Right atrium auricular region (tissue), 2 donors: ENCODE results near the gene ACAP2. TPM values are rescaled to one million over a fixed set of nuclear protein-coding genes. Genes with fewer than 3 reads are reported as not detected.

ENCODE experiments used
- DNase-seq: peaks from one replicate; pipeline ENCODE4 v3.0.0-alpha.2; 2019; ENCODE audit warnings: low spot score
- H3K27ac ChIP-seq, 2 donors: fragments of 200-600 bp; sonication (generic); 1 replicate in 1 of 2; 2 replicates in 1 of 2; pipeline ENCODE4 v1.5.1; 2016 to 2019
- H3K27me3 ChIP-seq, 2 donors: fragments of 200-600 bp; sonication (generic); one replicate each; pipeline versions ENCODE4 v1.5.1 to v1.6.0; 2017 to 2019
- H3K36me3 ChIP-seq: fragments of 200-600 bp; sonication (generic); one replicate; pipeline ENCODE4 v1.5.1; 2016
- H3K4me1 ChIP-seq, 2 donors: fragments of 200-600 bp; sonication (generic); one replicate each; pipeline versions ENCODE4 v1.5.1 to v1.6.0; 2017 to 2019
- H3K4me3 ChIP-seq, 2 donors: fragments of 200-600 bp; sonication (generic); 1 replicate in 1 of 2; 2 replicates in 1 of 2; pipeline ENCODE4 v1.5.1; 2017 to 2019; ENCODE audit warnings: mild to moderate bottlenecking in 1 of 2, moderate library complexity in 1 of 2
- H3K9me3 ChIP-seq, 2 donors: fragments of 200-600 bp; sonication (generic); one replicate each; pipeline ENCODE4 v1.5.1; 2019
- total RNA-seq, 2 donors: library from RNA; depleted of rRNA; stranded (reverse); fragments of >200 nt; gene quantifications; one replicate each; pipeline ENCODE4 v1.1.0, GENCODE V29; 2016
- TF ChIP-seq, protein P1 (sequence below), 2 donors: fragments of 200-600 bp; sonication (generic); IDR thresholded peaks; one replicate each; pipeline ENCODE4 v1.5.1; 2019; ENCODE audit warnings: antibody characterized with exemption in 2 of 2

The ACAP2 gene
- total RNA-seq, 2 donors from 2014 or later: 17.8 to 18.9 TPM

DNA sequence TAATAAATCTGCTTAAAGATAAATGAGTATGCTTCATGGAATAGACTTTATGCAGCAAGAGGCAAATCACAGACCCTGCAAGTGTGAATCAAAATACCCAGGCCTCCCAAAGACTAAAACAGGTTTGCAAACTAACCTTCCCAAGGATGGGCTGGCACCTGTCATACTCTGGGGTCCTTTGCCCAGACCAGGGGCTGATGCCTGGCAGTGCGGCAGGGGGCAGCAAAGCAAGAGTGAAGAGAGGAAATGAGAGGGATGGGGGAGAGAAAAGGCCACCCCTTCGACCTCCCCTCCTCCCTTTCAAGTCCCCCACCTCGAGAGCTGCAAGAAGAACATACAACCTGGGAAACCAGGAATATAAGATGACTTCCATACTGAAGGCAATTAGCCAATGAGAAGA is 203.7 kb downstream of the ACAP2 start:
- H3K9me3 ChIP-seq: no peaks in the 10 kb centered on the region
- H3K27me3 ChIP-seq: no peaks in the 10 kb centered on the region
- H3K27ac ChIP-seq: no peak overlapping the region
- no peak overlapping the region for H3K4me3 ChIP-seq
- no peaks in the 10 kb centered on the region for H3K36me3 ChIP-seq
- H3K4me1 ChIP-seq: peaks cover 0 to 40% of the 10 kb centered on the region in 2 donors
- DNase-seq: no peak
- TF ChIP-seq, protein P1, sequence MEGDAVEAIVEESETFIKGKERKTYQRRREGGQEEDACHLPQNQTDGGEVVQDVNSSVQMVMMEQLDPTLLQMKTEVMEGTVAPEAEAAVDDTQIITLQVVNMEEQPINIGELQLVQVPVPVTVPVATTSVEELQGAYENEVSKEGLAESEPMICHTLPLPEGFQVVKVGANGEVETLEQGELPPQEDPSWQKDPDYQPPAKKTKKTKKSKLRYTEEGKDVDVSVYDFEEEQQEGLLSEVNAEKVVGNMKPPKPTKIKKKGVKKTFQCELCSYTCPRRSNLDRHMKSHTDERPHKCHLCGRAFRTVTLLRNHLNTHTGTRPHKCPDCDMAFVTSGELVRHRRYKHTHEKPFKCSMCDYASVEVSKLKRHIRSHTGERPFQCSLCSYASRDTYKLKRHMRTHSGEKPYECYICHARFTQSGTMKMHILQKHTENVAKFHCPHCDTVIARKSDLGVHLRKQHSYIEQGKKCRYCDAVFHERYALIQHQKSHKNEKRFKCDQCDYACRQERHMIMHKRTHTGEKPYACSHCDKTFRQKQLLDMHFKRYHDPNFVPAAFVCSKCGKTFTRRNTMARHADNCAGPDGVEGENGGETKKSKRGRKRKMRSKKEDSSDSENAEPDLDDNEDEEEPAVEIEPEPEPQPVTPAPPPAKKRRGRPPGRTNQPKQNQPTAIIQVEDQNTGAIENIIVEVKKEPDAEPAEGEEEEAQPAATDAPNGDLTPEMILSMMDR (IDR thresholded peaks at IDR 0.05): no peak

DNA sequence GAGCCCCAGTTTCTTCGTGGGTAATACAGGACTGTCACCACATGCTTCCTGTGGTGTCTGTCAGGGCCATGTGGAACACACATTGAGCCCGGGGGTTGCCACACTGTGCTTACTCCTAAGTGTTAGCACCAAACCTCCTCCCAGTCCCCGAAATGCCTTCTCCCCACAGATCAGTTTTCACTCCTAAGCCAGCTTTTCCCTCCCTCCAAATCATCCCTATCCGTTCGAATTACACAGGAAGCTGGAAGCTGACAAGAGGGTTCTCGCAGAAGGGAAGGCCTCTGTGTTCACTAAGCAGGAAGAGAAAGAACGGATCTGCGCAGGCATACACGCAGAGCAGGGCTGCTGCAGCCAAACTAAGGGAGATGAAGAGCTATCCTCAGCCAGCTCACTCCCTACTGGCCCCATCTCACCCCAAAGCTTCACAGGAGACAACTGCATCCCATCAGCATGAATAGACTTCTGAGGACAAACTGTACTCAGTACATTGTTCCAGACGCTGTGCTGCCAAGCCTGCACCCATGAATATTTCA is 204.2 kb downstream of the ACAP2 start:
- Histone ChIP-seq H3K36me3 (no peaks in the 10 kb centered on the region), H3K4me3 (no peak overlapping the region), H3K9me3 (no peaks in the 10 kb centered on the region), H3K27ac (no peak overlapping the region), H3K4me1 (peaks cover 0 to 35% of the 10 kb centered on the region in 2 donors), H3K27me3 (no peaks in the 10 kb centered on the region)
- TF ChIP-seq, protein P1 (IDR thresholded peaks at IDR 0.05): no peak
- DNase-seq: peak; percentile 60

DNA sequence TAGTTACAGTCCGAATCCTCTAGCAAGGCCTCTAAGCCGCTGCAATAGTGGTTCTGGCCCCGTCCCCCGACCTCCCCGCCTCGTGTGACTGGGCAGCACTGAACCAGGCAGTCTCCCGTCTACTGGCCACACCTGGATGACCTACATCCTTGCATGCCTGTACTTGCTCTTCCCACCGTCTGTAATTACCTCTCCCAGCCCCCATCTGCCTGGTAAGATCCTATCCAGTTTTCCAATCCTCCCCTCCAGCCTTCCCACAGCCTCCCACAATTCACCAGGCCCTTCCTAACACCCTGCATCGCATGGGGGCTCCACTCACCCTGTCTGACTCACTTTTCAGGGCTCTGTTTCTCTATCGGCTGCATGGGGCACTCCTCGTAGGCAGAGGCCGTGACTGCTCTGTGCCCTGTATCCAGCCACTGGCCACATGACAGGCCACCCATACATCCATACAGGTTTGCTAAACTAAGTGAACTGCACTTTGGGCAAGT is 204.7 kb downstream of the ACAP2 start:
- Histone ChIP-seq H3K4me3 (no peak overlapping the region), H3K4me1 (peaks cover 0 to 32% of the 10 kb centered on the region in 2 donors), H3K9me3 (no peaks in the 10 kb centered on the region), H3K36me3 (no peaks in the 10 kb centered on the region), H3K27ac (no peak overlapping the region), H3K27me3 (no peaks in the 10 kb centered on the region)
- DNase-seq: peak; percentile 46
- TF ChIP-seq, protein P1 (IDR thresholded peaks at IDR 0.05): no peak

DNA sequence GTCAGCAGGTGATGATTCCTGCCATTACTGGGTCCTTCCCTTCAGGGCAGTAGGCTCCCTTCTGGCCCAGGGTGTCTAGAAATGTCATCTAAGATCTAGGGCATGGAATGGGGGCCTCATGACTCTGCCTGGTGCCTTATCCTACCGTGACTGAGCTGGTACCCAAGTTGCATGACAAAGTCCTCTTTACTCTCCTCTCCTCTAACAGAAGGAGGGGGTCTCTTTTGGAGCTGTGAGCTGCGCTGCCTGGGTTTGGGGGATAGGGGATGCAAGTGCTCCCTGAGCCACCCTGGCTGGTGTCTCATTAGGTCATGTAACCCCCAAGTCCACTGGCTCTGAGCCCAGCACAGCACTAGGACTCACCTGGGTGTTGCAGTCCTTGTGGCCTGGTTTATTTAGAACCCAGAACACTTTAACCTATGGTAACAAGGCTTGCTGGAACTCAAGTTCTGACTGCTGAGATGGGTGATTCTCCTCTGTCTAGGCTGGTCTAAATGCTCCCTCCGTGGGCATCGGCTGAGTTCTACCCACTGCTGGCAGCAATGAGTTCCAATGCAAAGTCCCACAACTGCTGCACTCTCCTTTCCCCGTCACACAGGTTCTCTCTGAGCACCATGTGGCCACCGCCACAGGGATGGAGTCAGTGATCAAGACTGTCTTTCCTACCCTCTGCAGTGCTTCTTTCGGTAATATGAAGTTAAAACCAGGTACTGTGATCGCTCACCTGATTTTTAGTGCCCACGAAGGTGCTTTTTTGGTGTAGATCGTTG is 205.8 kb downstream of the ACAP2 start:
- Histone ChIP-seq H3K27ac (no peak overlapping the region), H3K4me1 (peaks cover 0 to 32% of the 10 kb centered on the region in 2 donors), H3K9me3 (no peaks in the 10 kb centered on the region), H3K36me3 (no peaks in the 10 kb centered on the region), H3K4me3 (no peak overlapping the region), H3K27me3 (no peaks in the 10 kb centered on the region)
- no peak for DNase-seq
- TF ChIP-seq, protein P1 (IDR thresholded peaks at IDR 0.05): no peak

DNA sequence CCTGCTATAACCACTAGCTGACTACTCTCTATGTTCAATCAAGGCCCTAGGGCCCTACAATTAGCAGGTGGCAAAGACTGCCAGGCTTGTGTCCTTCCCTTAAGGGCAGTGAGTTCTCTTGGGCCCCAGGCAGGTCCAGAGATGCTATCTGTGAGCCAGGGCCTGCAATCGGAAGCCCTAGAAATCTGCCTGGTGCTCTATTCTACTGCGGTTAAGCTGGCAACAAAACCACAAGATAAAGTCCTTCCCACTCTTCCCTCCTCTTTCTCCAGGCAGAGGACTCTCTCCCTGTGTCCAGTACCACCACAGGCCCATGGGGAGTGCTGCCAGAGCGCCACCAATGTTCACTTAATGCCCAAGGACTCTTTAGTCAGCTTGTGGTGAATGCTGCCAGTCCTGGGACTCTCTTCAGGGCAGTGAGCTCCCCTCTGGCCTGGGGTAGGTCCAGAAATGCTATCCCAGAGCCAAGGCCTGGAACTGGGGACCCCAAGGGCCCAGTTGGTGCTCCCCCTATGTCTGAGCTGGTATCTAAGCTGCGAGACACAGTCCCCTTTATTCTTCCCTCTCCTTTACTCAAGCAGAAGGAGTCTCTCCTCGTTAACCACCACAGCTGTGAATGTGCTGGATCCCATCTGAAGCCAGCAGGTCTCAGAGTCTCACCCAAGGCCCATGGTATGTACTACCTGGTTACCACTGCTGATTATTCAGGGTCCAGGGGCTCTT is 206.6 kb downstream of the ACAP2 start:
- TF ChIP-seq, protein P1 (IDR thresholded peaks at IDR 0.05): no peak

More for the DNA sequence above, 206.6 kb downstream of the ACAP2 start:
- H3K27me3 ChIP-seq: no peaks in the 10 kb centered on the region
- peaks cover 0 to 32% of the 10 kb centered on the region in 2 donors for H3K4me1 ChIP-seq
- H3K9me3 ChIP-seq: no peaks in the 10 kb centered on the region
- no peak for DNase-seq
- no peaks in the 10 kb centered on the region for H3K36me3 ChIP-seq
- no peak overlapping the region for H3K27ac ChIP-seq
- H3K4me3 ChIP-seq: no peak overlapping the region
